Stimulated activated CD4-positive, alpha-beta T cell treated with anti-CD3 and anti-CD28 coated beads, Interleukin-1b, Interleukin-23, amount 100 ng/mL, for 4 hours (primary cell): Measurements from ENCODE around the gene QSER1.
"Not testable (repeated sequence)": the region's sequence is repeated elsewhere in the genome, so short reads cannot be mapped to it uniquely, and the experiment has no call there.

ENCODE experiments used
- DNase-seq, 2 donors: peaks; one replicate each; pipeline ENCODE4 v3.0.0-alpha.2; 2020; ENCODE audit warnings: low read depth in 2 of 2

Gene QSER1

GRCh38 chr11:33000181-33000580 is 107.6 kb downstream of the QSER1 start:
- no peak for DNase-seq

- DNase-seq = no peak
Observed at GRCh38 chr11:33001281-33001680, 108.7 kb downstream of the QSER1 start.

GRCh38 chr11:33001751-33002542 is 109.3 kb downstream of the QSER1 start:
- DNase-seq = no peak

- no peak for DNase-seq
Observed at GRCh38 chr11:33005175-33005574, 112.6 kb downstream of the QSER1 start.

GRCh38 chr11:33006010-33006409 is 113.4 kb downstream of the QSER1 start:
- no peak for DNase-seq

- DNase-seq = no peak
Observed at GRCh38 chr11:33013755-33014154, 121.1 kb downstream of the QSER1 start.

- peak; percentile 68 to 75 for DNase-seq
Observed at GRCh38 chr11:33015621-33016551, 123.3 kb downstream of the QSER1 start, which contains the start of gene DEPDC7. TSS of gene DEPDC7 (plus strand) at chr11:33015878. CDS start at chr11:33015956, 78 bp downstream.

- DNase-seq = no peak
Observed at GRCh38 chr11:33016654-33017053, 124.0 kb downstream of the QSER1 start.

- no peak for DNase-seq
Observed at GRCh38 chr11:33017478-33017877, 124.9 kb downstream of the QSER1 start.

- no peak for DNase-seq
Observed at GRCh38 chr11:33017965-33018364, 125.4 kb downstream of the QSER1 start.

- DNase-seq = no peak
Observed at GRCh38 chr11:33018840-33019239, 126.2 kb downstream of the QSER1 start.

GRCh38 chr11:33021501-33021900 is 128.9 kb downstream of the QSER1 start:
- no peak for DNase-seq

GRCh38 chr11:33021937-33022336 is 129.3 kb downstream of the QSER1 start:
- DNase-seq = no peak

- no peak for DNase-seq
Observed at GRCh38 chr11:33025339-33025722, 132.7 kb downstream of the QSER1 start.

GRCh38 chr11:33027233-33027632 is 134.6 kb downstream of the QSER1 start:
- DNase-seq = no peak

- no peak for DNase-seq
Observed at GRCh38 chr11:33027846-33028536, 135.4 kb downstream of the QSER1 start.

- DNase-seq = no peak
Observed at GRCh38 chr11:33028537-33028914, 135.9 kb downstream of the QSER1 start.

GRCh38 chr11:33029218-33029617 is 136.6 kb downstream of the QSER1 start:
- not testable (repeated sequence) for DNase-seq
